GM19240 (cell line): ENCODE data around the gene HERPUD1.

Source experiments
- DNase-seq: peaks from one replicate; pipeline ENCODE4 v3.0.0; 2011; ENCODE audit warnings: low spot score; ENCODE audit not compliant: insufficient read length

Gene HERPUD1

DNA sequence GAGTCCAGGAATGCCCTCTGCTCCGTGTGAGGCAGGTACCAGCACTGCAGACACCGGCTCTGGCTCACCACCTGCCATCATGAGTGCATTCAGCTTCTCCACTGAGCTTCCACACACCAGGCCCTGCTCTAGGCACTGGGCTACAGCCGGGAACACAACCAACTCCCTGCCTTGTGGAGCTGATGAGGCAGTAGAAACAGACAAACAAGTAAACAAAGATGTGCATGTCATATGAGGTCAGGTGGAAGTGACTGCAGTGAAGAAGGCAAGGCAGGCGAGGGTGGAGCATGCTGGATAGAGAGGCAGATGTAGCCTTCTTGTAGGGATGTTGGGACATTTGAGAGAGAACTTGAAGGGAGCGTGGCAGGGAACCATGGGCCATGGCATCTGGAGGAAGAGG is 62.4 kb downstream of the HERPUD1 start:
- DNase-seq: no peak
